Activated CD8-positive, alpha-beta memory T cell treated with anti-CD3 and anti-CD28 coated beads for 36 hours (primary cell): Measurements from ENCODE around the gene VGLL1. TPM values are rescaled to one million over a fixed set of nuclear protein-coding genes. Genes with fewer than 3 reads are reported as not detected.

Experiments
- CTCF ChIA-PET: fragments of 350-600 bp; sonication (Branson Sonifier 250); formaldehyde crosslinking; loops from one replicate; lab custom pipeline; 2021; ENCODE audit warnings: antibody characterized with exemption; lab: Charles Lee
- POLR2A ChIA-PET: fragments of 350-600 bp; sonication (Branson Sonifier 250); formaldehyde crosslinking; loops from one replicate; lab custom pipeline; 2021; ENCODE audit warnings: antibody characterized with exemption; lab: Charles Lee
- total RNA-seq, 2 experiments: library from RNA; stranded (reverse); gene quantifications; one replicate each; pipeline ENCODE4 v1.2.3, GENCODE V29; 2021

The VGLL1 gene
- total RNA-seq, 2 experiments from 2014 or later, result not detected

DNA sequence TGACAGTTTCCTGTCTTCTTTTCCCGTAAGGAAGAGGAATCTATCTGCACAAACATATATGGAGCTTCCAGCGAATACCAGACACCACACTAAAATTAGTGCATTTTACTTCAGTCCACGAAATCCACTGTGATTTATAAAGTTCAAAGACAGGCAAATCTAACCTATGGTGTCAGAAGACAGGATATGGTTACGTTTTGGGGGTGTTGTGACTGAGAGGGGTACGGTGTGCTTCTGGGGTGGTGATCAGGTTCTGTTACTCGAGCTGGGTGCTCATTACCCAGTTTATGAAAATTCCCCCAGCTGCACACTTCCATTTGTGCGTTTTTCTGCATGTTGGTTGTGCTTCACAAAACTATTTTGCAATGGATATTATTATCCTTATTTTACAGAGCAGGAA is 10.3 kb downstream of the VGLL1 start:
- POLR2A ChIA-PET, result no interaction called here
- CTCF ChIA-PET, result no interaction called here

DNA sequence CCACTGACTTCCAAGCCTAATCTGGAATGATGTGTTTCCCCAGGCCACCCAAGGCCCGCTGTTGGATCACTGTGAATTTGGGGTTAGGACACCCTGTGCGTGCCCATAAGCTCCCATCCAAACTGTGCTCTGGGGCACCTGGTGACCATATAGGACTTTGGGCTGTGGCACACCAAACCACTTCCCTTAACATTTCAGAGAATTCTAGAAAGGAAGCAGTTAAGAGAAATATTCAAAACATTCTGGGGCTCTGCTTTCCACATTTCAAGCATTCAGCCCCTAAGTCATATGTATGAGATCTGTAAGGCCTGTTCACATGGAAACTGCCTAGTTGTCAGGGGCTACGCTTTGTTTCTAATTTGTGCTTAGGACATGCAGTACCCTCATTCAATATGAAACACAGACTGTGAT is 14.4 kb downstream of the VGLL1 start:
- CTCF ChIA-PET, result interaction anchor here (0.6 kb wide), 1 partner anchor 404 kb away, joined by 3 read pairs; no protein-coding TSS in a partner anchor
- POLR2A ChIA-PET, result no interaction called here

DNA sequence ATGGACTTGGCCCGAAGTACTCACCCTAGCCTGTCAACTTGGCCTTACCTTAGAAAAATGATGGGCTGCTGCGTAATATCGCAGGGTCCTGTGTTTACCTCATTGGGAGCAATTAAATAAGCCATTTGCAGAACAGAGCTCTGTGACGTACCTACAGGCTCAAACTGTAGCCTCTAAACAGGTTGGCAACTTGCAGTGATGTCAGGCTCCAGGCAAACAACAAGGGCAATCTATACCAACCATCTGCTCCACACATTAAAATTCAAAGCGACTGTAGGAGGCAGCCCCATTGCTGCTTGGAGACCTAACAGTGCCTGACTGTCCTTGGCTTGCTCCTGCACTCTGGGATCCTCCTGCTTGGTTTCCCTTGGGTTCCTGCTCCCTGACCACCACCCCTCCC is 17.2 kb downstream of the VGLL1 start:
- ChIA-PET POLR2A (no interaction called here), CTCF (no interaction called here)

DNA sequence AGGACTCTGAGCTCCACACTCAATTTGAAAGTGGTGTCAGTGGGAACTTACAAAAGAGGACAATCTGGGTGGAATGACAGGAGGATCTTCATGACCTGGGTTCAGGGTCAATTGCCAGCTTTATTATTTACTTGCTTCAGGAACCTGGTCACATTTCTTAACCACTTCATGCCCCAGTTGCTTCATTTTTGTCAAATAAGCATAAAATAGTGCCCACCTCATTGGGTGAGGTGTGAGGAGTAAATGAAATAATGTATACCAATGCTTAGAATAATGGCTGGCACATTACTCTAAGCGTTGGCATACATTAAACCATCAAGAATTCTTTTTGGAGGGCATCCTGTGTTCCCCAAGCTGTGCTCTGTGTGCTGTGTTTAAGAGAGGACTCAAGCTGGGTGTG is 19.4 kb downstream of the VGLL1 start:
- ChIA-PET CTCF (interaction anchor here (0.5 kb wide), 1 partner anchor 220 kb away, joined by 4 read pairs; no protein-coding TSS in a partner anchor), POLR2A (no interaction called here)

DNA sequence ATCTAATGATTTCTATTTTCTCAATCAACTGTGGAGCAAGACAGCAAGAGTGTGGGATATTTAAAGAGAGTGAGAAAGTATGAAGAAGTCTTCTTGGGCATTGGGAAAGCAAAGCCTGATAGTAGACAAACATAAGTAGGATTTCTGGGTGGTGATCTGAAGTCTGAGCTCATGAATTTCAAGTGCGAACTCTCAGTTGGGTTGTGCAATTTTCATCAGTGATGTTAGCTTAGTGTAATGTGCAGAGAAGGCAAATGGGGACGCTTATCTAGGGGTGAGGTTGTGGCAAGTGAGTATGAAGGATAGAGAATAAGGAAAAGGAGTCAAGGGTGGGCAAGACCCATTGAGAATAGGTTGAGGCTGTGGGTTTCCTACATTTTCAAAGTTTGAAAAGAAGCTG is 23.7 kb downstream of the VGLL1 start:
- ChIA-PET CTCF (no interaction called here), POLR2A (no interaction called here)

DNA sequence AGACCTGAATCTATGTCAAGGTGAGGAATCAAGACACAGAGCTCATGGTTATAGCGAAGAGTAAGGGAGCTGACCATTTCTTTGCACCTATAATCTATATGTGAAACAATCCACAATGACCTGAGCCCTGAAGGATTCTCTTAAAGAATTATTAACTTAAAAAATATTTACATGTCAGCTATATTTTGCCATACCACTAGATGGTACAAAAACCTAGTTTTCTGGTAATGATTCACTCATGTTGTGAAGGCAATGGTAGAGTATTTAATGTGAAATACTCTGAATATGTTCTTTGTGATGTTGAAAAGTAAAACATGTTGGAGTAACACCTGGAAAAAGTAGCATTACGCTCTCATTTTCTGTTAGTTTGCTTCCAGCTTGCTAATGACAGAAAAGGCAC is 40.0 kb downstream of the VGLL1 start:
- POLR2A ChIA-PET, result no interaction called here
- CTCF ChIA-PET, result no interaction called here

DNA sequence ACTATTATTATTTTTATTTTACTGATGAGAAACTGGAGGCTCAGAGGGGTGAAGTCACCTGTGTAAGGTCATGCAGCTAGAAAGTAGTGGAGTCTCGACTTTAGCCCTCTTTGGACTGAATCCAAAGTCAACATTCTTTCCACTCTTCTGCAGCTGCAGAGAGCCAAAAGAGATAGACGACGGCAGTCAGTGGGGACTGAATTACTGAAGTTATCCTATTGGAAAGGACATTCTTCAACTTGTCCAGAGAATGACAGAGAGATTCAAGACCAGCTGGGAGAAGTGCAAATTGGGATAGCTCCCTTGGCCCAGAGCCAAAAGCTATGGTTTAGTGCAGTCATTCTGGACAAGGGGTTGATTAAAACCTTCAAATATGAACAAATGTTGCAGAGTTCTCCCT is 42.5 kb downstream of the VGLL1 start:
- POLR2A ChIA-PET, result no interaction called here
- CTCF ChIA-PET, result interaction anchor here (0.9 kb wide), 1 partner anchor 121 kb away, joined by 3 read pairs; no protein-coding TSS in a partner anchor

DNA sequence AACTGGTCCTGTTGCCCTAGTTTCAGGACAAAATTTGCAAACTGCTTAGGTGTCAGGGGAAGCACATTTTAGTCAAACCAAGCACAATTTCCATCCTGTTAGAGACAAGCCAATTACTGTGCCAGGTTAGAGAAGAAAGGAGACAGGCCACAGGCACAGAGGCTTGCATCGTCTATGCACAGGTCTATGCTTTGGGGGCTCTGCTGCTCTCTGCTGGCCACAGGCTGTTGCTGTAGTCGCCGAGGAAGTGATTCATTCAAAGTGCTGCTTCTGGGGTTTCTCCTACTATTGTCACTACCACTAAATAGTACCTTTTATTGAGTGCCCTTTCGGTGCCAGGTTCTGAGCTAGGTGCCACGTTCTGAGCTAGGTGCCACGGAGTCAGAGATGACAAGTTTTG is 45.5 kb downstream of the VGLL1 start:
- ChIA-PET CTCF (interaction anchor here (0.6 to 1.2 kb wide), 2 partner anchors 111 to 117 kb away, joined by 3 to 6 read pairs; no protein-coding TSS in a partner anchor), POLR2A (no interaction called here)

DNA sequence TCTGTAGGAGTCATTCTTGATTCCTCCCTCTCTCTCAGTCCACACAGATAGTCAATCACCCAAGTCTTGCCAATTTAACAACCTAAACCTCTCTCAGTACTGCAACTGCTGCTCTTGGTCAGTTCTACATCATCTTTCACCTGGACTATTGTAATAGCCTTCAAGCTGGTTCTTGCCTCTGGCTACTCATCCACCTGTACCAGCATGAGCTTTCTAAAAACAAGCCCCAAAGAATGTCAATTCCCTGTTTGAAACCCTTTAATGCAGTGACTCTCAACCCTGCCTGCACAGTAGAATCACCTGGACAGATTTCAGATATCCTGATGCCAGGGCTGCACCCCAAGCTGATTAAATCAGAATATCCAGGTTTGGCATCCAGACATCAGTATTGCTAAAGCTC is 48.3 kb downstream of the VGLL1 start:
- ChIA-PET POLR2A (no interaction called here), CTCF (interaction anchor here (0.6 kb wide), 1 partner anchor 113 kb away, joined by 3 read pairs; no protein-coding TSS in a partner anchor)

DNA sequence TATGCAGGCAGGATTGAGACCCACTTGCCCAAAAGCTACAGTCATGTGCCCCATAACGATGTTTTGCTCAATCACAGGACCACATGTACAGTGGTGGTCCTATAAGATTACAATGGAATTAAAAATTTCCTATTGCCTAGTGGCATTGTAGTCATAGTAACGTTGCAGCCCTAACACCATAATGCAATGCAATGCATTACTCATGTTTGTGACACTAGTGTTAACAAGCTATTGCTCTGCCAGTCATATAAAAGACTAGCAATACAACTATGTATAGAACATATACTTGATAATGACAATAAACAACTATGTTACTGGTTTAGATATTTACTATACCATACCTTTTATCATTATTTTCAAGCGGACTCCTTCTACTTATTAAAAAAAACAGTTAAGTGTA is 50.6 kb downstream of the VGLL1 start:
- POLR2A ChIA-PET, result interaction anchor here (0.8 kb wide), 1 partner anchor 68 kb away, joined by 4 read pairs; no protein-coding TSS in a partner anchor

DNA sequence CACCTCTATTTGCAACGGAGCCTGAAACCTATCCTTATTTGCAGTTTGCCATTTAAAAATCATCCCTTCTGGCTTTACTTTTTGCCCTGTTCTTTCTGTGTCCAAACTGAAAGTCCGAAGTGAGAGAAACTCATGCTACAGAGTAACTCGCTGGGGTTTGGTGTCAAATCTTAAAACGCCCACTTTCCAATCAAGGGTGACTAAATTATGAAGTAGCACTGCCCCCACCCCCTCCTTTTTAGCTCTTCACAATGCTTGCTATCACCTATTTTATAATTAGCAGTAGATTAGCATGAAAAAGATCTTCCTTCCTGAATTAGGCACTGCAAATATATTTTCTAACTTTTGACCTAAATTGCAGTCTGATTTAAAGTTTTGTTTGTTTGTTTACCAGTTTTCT is 52.5 kb downstream of the VGLL1 start:
- ChIA-PET CTCF (interaction anchor here (2.5 kb wide), 1 partner anchor 51 kb away, joined by 8 read pairs; no protein-coding TSS in a partner anchor), POLR2A (interaction anchor here (0.6 kb wide), 1 partner anchor 85 kb away, joined by 3 read pairs; no protein-coding TSS in a partner anchor)

More for the DNA sequence above, 50.6 kb downstream of the VGLL1 start:
- CTCF ChIA-PET, result no interaction called here

DNA sequence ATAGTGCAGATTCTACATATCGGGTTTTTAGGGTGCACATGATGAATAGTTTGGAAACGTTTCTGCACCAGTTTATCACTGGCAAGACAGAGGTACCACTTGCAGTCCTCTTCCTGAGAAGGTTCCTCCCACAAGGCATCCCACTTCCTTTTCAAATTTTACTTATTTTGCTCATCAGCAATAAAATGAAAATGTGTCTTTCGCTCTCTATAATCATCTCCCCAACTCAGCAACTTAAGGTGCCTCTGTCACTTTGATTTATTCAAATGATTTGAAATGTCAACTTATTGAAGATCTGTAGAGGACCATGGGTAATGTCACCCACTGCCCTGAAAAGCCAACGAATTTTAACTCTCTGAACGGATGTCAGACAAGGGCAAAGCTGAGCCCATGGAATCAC is 53.2 kb downstream of the VGLL1 start:
- CTCF ChIA-PET, result interaction anchor here (2.5 kb wide), 1 partner anchor 50 kb away, joined by 8 read pairs; no protein-coding TSS in a partner anchor
- POLR2A ChIA-PET, result interaction anchor here (0.6 kb wide), 1 partner anchor 86 kb away, joined by 3 read pairs; no protein-coding TSS in a partner anchor

DNA sequence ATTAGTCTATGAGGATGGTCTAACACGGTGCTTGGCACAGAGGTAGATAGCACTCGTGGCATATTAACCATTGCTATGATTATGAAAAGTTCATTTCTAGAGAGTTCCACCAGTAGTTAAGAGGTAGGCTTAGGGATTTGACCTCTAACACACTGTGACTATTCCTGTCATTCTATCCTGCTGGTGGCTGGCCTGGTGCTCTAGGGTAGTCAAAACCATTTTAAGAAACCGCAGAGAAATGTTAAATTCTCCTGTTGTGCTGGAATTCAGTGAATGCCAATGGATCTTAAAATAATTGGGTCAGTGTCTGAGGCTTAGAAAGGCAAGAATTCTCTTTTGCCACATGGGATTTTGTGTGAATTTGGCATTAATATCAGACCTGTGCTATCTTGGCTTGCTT is 53.9 kb downstream of the VGLL1 start:
- POLR2A ChIA-PET, result no interaction called here
- CTCF ChIA-PET, result interaction anchor here (2.5 kb wide), 1 partner anchor 50 kb away, joined by 8 read pairs; no protein-coding TSS in a partner anchor

DNA sequence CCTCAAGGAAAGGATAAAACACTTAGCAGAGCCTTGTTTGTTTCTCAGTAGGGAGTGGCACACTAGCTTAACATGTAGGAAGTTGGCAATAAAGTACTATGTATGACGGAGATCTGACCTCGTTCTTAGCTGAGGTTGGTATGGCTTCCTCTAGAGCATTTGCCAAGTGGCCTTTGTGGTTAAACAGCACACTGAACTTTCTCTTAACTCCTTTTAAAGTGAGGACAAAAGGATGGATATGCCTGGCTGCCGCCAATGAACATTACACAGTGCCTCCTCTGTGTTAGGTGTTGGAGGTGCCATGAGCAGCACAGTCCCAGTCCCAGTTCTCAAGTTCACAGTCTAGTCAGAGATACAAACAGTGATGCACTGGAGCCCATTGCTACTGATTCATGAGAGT is 54.4 kb downstream of the VGLL1 start:
- ChIA-PET CTCF (interaction anchor here (2.5 kb wide), 1 partner anchor 49 kb away, joined by 8 read pairs; no protein-coding TSS in a partner anchor), POLR2A (no interaction called here)

DNA sequence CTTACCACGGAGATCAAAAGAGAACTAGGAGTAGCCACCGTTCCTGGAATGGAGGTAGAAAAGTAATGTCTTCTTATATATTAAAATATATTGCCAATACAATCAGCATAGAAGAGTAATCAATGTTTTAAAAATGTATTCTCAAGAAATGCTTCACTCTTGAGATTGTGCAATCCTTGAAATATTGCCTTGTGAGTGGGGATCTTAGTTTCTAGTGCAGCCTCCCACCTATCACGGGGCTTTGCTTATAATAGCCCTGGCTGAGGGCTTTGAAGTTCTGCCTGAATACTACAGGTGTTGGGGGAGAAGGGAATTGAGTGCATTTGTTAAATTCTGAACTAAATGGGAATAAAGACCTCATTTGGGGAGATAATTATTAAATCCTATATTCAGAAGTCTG is 55.5 kb downstream of the VGLL1 start:
- POLR2A ChIA-PET, result no interaction called here
- CTCF ChIA-PET, result no interaction called here

DNA sequence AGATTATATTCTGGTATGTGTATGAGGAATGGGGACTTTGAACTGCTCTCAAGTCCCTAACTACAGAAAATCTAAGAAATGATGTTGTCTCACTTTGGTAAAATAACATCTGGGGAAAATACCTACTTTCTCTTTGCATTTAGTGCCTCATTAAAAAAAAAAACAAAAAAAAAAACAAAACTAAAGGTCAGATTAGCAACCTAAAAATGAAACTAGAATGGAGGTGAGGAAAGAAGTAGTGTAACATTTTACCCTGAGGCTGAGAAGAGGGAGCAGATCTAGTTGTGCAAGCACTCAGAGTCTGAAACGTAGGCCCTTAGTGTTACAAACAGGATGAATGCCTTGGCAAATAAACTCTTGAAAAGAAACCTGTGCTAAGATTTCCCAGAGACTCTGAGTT is 56.0 kb downstream of the VGLL1 start:
- CTCF ChIA-PET, result no interaction called here
- POLR2A ChIA-PET, result interaction anchor here (0.7 kb wide), 1 partner anchor 71 kb away, joined by 5 read pairs; no protein-coding TSS in a partner anchor

DNA sequence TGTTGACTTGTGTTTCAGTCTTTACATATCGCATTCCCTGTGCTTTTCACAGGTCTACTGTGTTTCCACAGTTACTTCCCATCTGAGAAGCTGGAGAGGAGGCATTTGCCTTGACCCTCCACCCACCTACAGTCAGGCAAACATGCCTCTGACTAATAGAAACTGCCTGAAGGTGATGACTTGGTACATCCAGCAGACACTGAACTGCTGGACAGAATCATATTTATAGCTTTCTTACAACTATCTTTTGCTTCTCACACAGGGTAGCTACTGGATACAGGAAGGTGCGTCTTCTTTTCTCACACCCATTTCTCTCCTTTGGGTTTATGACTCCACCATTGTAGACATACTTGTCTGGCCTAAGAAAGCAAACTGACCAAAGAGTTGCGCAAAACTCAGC is 58.0 kb downstream of the VGLL1 start:
- POLR2A ChIA-PET, result no interaction called here
- CTCF ChIA-PET, result no interaction called here

DNA sequence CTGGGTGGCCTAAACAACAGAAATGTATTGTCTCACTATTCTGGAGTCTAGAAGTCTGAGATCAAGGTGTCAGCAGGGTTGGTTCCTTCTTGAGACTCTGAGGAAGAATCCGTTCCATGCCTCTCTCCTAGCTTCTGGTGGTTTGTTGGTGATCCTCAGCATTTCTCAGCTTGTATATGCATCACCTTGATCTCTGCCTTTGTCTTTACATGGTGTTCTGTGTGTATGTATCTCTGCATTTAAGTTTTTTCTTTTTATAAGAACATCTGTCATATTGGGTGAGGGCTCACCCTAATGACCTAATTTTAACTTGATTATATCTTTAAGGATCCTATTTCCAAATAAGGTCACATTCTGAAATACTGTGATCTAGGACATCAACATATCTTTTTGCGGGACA is 65.3 kb downstream of the VGLL1 start:
- ChIA-PET CTCF (no interaction called here), POLR2A (no interaction called here)

DNA sequence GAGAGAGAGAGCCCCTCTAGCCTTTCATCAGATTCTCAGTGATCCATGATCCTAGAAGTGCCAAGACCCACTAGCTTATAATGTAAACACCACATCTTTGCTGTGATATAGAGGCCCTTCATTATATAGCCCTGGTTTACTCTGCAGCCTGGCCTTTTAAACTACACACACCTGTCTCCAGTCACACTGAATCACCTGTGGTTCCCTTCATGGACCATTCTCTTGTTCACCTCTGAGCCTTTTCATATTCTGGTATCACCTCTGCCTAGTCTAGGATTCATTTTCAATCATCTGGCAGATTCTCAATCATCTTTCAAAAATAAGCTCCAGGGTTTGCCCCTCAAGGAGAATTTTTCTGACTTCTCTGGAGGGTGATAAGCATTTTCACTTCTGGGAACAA is 65.9 kb downstream of the VGLL1 start:
- POLR2A ChIA-PET, result no interaction called here
- CTCF ChIA-PET, result no interaction called here

DNA sequence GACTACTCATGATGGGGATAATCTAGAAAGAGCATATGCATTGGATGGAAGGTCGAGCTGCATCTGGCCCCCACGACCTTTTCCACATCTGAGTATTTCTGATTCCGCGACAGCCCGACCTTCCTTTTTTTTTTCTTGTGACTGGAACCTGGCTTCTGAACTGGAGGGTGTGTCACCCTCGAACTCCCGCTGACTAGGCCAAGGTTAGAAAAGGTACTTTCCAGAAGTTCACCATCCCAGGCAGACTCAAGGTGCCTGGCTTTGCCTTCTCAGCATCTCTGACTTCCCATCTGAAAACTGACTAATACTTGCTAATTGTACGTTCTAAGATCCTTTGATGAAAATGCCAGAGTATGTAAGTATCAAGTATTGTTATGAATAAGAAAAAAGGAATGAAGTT is 66.6 kb downstream of the VGLL1 start:
- ChIA-PET CTCF (no interaction called here), POLR2A (no interaction called here)

DNA sequence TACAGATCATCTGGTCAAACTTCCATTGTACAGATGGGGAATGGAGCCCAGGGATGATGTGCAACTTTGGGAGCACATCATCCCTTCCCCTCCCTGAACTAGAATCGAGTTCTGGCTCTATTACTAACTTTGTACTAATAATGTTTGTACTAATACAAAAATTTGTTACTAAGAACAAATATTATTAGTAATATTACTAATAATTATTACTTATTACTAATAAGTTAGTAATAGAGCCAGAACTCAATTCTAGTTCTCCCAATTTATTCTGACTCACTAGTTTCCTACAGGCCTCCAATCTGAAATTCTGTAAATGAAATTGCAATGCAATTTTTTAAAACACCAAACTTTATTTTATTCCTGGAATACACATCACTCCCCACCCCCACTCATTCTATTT is 68.0 kb downstream of the VGLL1 start:
- POLR2A ChIA-PET, result no interaction called here
- CTCF ChIA-PET, result no interaction called here
